ENCODE measurements around the gene RIMKLB. TPM values are rescaled to one million over a fixed set of nuclear protein-coding genes. Genes with fewer than 3 reads are reported as not detected.
A peak's percentile ranks its signal among the peaks of the same experiment; 100 is the strongest.

Gene RIMKLB
- total RNA-seq, result 10 to 100 TPM; 11.8 to 29.6 (median 14.4) TPM

- H3K27ac ChIP-seq, result peak within 1 kb of the TSS; percentile 94
- no peaks in the 10 kb centered on the region for H3K36me3 ChIP-seq
- no peaks in the 10 kb centered on the region for H3K9me3 ChIP-seq
- peaks cover 41% of the 10 kb centered on the region for H3K4me1 ChIP-seq
- H3K4me3 ChIP-seq, result peak within 1 kb of the TSS; percentile 99
- DNase-seq (ENCODE audit: low spot score in 2 of 2), result peak; percentile 85 to 88
- TF ChIP-seq POLR2AphosphoS5 (IDR thresholded peaks at IDR 0.05) (peak in 1 of 3 donors; percentile 8), POLR2A (IDR thresholded peaks at IDR 0.05) (peak in 1 of 2 donors; percentile 46), CTCF (IDR thresholded peaks at IDR 0.05) (no peak), EP300 (IDR thresholded peaks at IDR 0.05) (no peak)
- 3% methylated on average over 8 of the region's 88 CpGs for WGBS
- H3K27me3 ChIP-seq, result no peaks in the 10 kb centered on the region
These were observed at the start of gene RIMKLB for GRCh38 chr12:8697476-8698131. Gene RIMKLB (plus strand): TSS chr12:8697991. CDS start chr12:8713867, 15,876 bp downstream.

- TF ChIP-seq POLR2AphosphoS5 (IDR thresholded peaks at IDR 0.05) (no peak), POLR2A (IDR thresholded peaks at IDR 0.05) (no peak), EP300 (IDR thresholded peaks at IDR 0.05) (no peak), CTCF (IDR thresholded peaks at IDR 0.05) (no peak)
- Histone ChIP-seq H3K27me3 (no peaks in the 10 kb centered on the region), H3K36me3 (no peaks in the 10 kb centered on the region), H3K4me3 (no peak overlapping the region), H3K27ac (no peak overlapping the region), H3K9me3 (no peaks in the 10 kb centered on the region), H3K4me1 (no peaks in the 10 kb centered on the region)
- DNase-seq (ENCODE audit: low spot score in 2 of 2), result no peak
- WGBS, result 92% methylated on average over 8 of the region's 8 CpGs
These were observed 49.1 kb upstream of the RIMKLB start for GRCh38 chr12:8648576-8649205.

GRCh38 chr12:8655421-8655820, 42.4 kb upstream of the RIMKLB start:
- no peak overlapping the region for H3K27ac ChIP-seq
- H3K9me3 ChIP-seq, result no peaks in the 10 kb centered on the region
- TF ChIP-seq POLR2AphosphoS5 (IDR thresholded peaks at IDR 0.05), result no peak
- TF ChIP-seq EP300 (IDR thresholded peaks at IDR 0.05), result no peak
- no peak for TF ChIP-seq POLR2A (IDR thresholded peaks at IDR 0.05)
- TF ChIP-seq CTCF (IDR thresholded peaks at IDR 0.05), result no peak
- WGBS, result 83% methylated on average over 6 of the region's 6 CpGs
- DNase-seq (ENCODE audit: low spot score in 2 of 2), result no peak
- H3K27me3 ChIP-seq, result no peaks in the 10 kb centered on the region
- H3K4me3 ChIP-seq, result no peak overlapping the region
- H3K4me1 ChIP-seq, result peaks cover 2% of the 10 kb centered on the region
- H3K36me3 ChIP-seq, result no peaks in the 10 kb centered on the region

GRCh38 chr12:8658346-8658745, 39.4 kb upstream of the RIMKLB start:
- no peak for DNase-seq (ENCODE audit: low spot score in 2 of 2)
- Histone ChIP-seq H3K27ac (peak overlapping the region; percentile 14), H3K4me3 (no peak overlapping the region), H3K27me3 (no peaks in the 10 kb centered on the region), H3K36me3 (no peaks in the 10 kb centered on the region), H3K4me1 (peaks cover 2% of the 10 kb centered on the region), H3K9me3 (no peaks in the 10 kb centered on the region)
- TF ChIP-seq POLR2AphosphoS5 (IDR thresholded peaks at IDR 0.05), result no peak
- 31% methylated on average over 1 of the region's 1 CpG for WGBS

DNA sequence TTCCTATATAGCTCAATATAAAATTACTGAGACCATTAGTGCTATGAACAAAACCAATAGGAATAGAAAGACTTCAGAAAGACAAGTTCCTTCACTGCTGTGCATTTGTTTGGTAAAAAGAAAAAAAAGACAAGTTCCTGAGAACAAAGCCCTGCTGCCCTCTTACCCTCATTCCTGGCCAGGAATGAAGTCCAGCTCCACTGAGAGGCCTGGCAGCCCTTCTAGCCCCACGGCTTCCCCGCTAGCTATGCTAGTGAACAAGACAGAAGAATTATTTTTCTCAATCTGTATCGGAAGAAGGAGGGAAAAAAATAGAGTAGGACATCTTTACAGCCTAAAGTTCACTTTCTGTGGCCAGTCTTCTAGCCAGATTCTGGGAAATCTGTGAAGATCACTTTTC, 36.8 kb upstream of the RIMKLB start:
- Histone ChIP-seq H3K4me3 (peak overlapping the region; percentile 36), H3K36me3 (no peaks in the 10 kb centered on the region), H3K27me3 (no peaks in the 10 kb centered on the region), H3K4me1 (peaks cover 2% of the 10 kb centered on the region), H3K27ac (no peak overlapping the region), H3K9me3 (no peaks in the 10 kb centered on the region)
- TF ChIP-seq POLR2A (IDR thresholded peaks at IDR 0.05), result no peak
- TF ChIP-seq EP300 (IDR thresholded peaks at IDR 0.05), result no peak
- TF ChIP-seq POLR2AphosphoS5 (IDR thresholded peaks at IDR 0.05), result no peak
- no peak for TF ChIP-seq CTCF (IDR thresholded peaks at IDR 0.05)
- DNase-seq (ENCODE audit: low spot score in 2 of 2), result no peak
- WGBS, result 65% methylated on average over 3 of the region's 3 CpGs
